ENCODE measurements around the gene GFOD2.

GFOD2 gene

GRCh38 chr16:67628216-67628615 lies 90.9 kb downstream of the GFOD2 start:
- no peak for DNase-seq
